Activated T-cell treated with anti-CD3 and anti-CD28 coated beads, Interleukin-2, amount 50 U/mL, for 72 hours (primary cell): ENCODE measurements around the gene NF1. TPM values are rescaled to one million over a fixed set of nuclear protein-coding genes. Genes with fewer than 3 reads are reported as not detected.
"Not testable (repeated sequence)": the region's sequence is repeated elsewhere in the genome, so short reads cannot be mapped to it uniquely, and the experiment has no call there.

Experiments used
- ATAC-seq, 2 donors: fragments of 150-1000 bp; cut with Tn5 transposase; replicated peaks in 1 of 2; 2 replicates each; pipeline ENCODE4 v1.10.0; 2021; ENCODE audit warnings: moderate library complexity in 2 of 2, mild to moderate bottlenecking in 1 of 2
- DNase-seq, 2 donors: peaks; one replicate each; pipeline ENCODE4 v3.0.0; 2021 to 2022; ENCODE audit warnings: mixed read lengths in 1 of 2
- H3K27ac Mint-ChIP-seq: one replicate; pipeline ENCODE4 v1.8.0; 2022; ENCODE audit warnings: mild to moderate bottlenecking, moderate library complexity, mixed read lengths
- H3K27me3 Mint-ChIP-seq: one replicate; pipeline ENCODE4 v1.8.0; 2022; ENCODE audit warnings: low read depth, mixed read lengths
- H3K36me3 Mint-ChIP-seq, 2 donors: one replicate each; pipeline ENCODE4 v1.8.0; 2022; ENCODE audit warnings: mixed read lengths in 2 of 2, mild to moderate bottlenecking in 1 of 2; ENCODE audit not compliant: insufficient read depth in 2 of 2
- H3K4me1 Mint-ChIP-seq: one replicate; pipeline ENCODE4 v1.8.0; 2022; ENCODE audit warnings: low read depth, mixed read lengths
- H3K4me3 Mint-ChIP-seq, 2 donors: one replicate each; pipeline ENCODE4 v1.8.0; 2022; ENCODE audit warnings: mild to moderate bottlenecking in 2 of 2, mixed read lengths in 2 of 2, moderate library complexity in 2 of 2
- H3K9me3 Mint-ChIP-seq, 2 donors: one replicate each; pipeline ENCODE4 v1.8.0; 2022; ENCODE audit warnings: mixed read lengths in 2 of 2
- total RNA-seq, 2 donors: library from RNA; stranded (reverse); gene quantifications; one replicate each; pipeline ENCODE4 v1.2.3, GENCODE V29; 2022

The NF1 gene
- total RNA-seq, 2 donors from 2014 or later: 26.4 to 26.9 TPM

DNA sequence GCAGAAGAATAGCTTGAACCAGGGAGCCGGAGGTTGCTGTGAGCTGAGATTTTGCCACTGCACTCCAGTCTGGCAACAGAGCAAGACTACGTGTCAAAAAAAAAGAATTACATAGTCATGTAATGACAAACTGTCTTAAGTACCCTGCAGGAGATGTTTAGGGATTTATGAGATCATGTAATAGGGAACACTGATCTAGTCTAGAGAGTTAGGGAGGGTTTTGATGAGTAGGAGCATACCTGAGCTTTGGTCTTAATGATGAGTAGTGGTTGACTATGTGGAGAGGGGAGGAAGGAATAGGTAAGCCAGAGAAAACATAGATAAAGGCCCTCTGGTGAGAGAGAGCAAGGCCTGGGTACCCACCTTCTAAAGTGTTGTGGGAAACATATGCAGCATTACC, 30.1 kb upstream of the NF1 start:
- H3K27me3 Mint-ChIP-seq: no peaks in the 10 kb centered on the region
- DNase-seq (no peak), ATAC-seq (no peak)
- no peaks in the 10 kb centered on the region for H3K4me1 Mint-ChIP-seq
- no peak overlapping the region for H3K27ac Mint-ChIP-seq
- H3K36me3 Mint-ChIP-seq: no peaks in the 10 kb centered on the region
- H3K9me3 Mint-ChIP-seq: no peaks in the 10 kb centered on the region
- no peak overlapping the region for H3K4me3 Mint-ChIP-seq

DNA sequence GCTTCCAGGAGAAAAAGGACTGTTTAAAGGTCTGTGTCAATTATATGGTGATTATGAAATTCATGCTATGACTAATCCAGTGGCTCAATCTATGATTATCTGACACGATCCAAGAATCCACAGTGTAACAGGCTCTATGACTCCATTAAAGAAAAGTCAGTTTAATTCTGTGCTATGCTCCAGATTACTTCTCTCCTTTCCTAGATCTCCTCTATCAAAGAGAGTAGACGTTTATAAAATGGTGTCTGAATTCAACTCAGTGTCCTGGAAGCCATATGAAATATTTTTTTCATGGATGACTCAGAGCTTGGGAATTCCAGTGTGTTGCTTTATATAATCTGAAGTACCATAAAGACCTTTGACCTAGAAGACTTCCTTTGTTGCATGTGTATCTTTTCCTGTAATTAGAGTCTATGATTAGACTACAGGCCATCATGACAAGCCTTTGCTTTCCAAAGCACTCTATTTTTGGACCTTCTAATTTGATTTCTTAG, 27.0 kb upstream of the NF1 start:
- no peak overlapping the region for H3K27ac Mint-ChIP-seq
- ATAC-seq: peak; percentile 58 to 72
- no peaks in the 10 kb centered on the region for H3K9me3 Mint-ChIP-seq
- no peak overlapping the region for H3K4me3 Mint-ChIP-seq
- no peak for DNase-seq
- no peaks in the 10 kb centered on the region for H3K4me1 Mint-ChIP-seq
- no peaks in the 10 kb centered on the region for H3K36me3 Mint-ChIP-seq
- H3K27me3 Mint-ChIP-seq: no peaks in the 10 kb centered on the region

DNA sequence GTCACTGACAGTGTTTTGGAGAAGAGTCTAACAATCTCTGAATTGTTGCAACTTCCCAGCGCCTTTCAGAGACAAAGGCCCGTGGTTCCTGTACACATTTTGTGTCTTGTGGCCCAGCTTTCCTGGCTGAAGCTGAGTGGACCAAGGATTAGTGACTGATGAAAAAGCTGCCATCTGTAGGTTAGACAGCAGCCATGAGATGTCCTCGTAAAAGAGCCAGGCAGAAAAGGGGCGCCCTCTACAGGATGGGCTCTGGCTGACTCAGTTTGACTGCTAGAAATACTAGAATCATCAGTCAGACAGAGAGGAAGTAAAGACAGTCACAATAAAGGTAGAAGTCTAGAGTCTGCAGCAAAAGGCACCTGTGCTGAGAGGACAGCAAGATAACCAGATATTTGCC, 26.5 kb upstream of the NF1 start:
- no peak overlapping the region for H3K27ac Mint-ChIP-seq
- H3K4me3 Mint-ChIP-seq: no peak overlapping the region
- peak; percentile 64 to 70 for DNase-seq
- H3K27me3 Mint-ChIP-seq: no peaks in the 10 kb centered on the region
- no peaks in the 10 kb centered on the region for H3K9me3 Mint-ChIP-seq
- no peaks in the 10 kb centered on the region for H3K4me1 Mint-ChIP-seq
- ATAC-seq: peak; percentile 75 to 84
- H3K36me3 Mint-ChIP-seq: no peaks in the 10 kb centered on the region

- no peaks in the 10 kb centered on the region for H3K9me3 Mint-ChIP-seq
- H3K36me3 Mint-ChIP-seq: no peaks in the 10 kb centered on the region
- ATAC-seq (no peak), DNase-seq (no peak)
- no peaks in the 10 kb centered on the region for H3K27me3 Mint-ChIP-seq
- no peaks in the 10 kb centered on the region for H3K4me1 Mint-ChIP-seq
- H3K4me3 Mint-ChIP-seq: no peak overlapping the region
- no peak overlapping the region for H3K27ac Mint-ChIP-seq
These were observed 22.6 kb upstream of the NF1 start for GRCh38 chr17:31072186-31072585.

GRCh38 chr17:31073411-31073810, 21.4 kb upstream of the NF1 start:
- Mint-ChIP-seq H3K9me3 (no peaks in the 10 kb centered on the region), H3K27me3 (no peaks in the 10 kb centered on the region), H3K36me3 (no peaks in the 10 kb centered on the region), H3K4me3 (no peak overlapping the region), H3K4me1 (no peaks in the 10 kb centered on the region), H3K27ac (no peak overlapping the region)
- no peak for ATAC-seq
- DNase-seq: no peak

- no peak for DNase-seq
- no peaks in the 10 kb centered on the region for H3K4me1 Mint-ChIP-seq
- no peaks in the 10 kb centered on the region for H3K36me3 Mint-ChIP-seq
- ATAC-seq: no peak
- H3K4me3 Mint-ChIP-seq: no peak overlapping the region
- no peaks in the 10 kb centered on the region for H3K9me3 Mint-ChIP-seq
- no peaks in the 10 kb centered on the region for H3K27me3 Mint-ChIP-seq
- no peak overlapping the region for H3K27ac Mint-ChIP-seq
These were observed 19.8 kb upstream of the NF1 start for GRCh38 chr17:31074772-31075555.

- Mint-ChIP-seq H3K36me3 (no peaks in the 10 kb centered on the region), H3K9me3 (no peaks in the 10 kb centered on the region)
- ATAC-seq: no peak
These were observed 16.5 kb upstream of the NF1 start for GRCh38 chr17:31078290-31078689.

GRCh38 chr17:31079731-31080130, 15.0 kb upstream of the NF1 start:
- DNase-seq (no peak), ATAC-seq (no peak)
- no peak overlapping the region for H3K27ac Mint-ChIP-seq
- H3K4me3 Mint-ChIP-seq: no peak overlapping the region
- no peaks in the 10 kb centered on the region for H3K36me3 Mint-ChIP-seq
- no peaks in the 10 kb centered on the region for H3K27me3 Mint-ChIP-seq
- H3K9me3 Mint-ChIP-seq: no peaks in the 10 kb centered on the region
- no peaks in the 10 kb centered on the region for H3K4me1 Mint-ChIP-seq

More at GRCh38 chr17:31078290-31078689, 16.5 kb upstream of the NF1 start:
- Mint-ChIP-seq H3K4me3 (no peak overlapping the region), H3K27ac (no peak overlapping the region), H3K27me3 (no peaks in the 10 kb centered on the region), H3K4me1 (no peaks in the 10 kb centered on the region)
- no peak for DNase-seq

DNA sequence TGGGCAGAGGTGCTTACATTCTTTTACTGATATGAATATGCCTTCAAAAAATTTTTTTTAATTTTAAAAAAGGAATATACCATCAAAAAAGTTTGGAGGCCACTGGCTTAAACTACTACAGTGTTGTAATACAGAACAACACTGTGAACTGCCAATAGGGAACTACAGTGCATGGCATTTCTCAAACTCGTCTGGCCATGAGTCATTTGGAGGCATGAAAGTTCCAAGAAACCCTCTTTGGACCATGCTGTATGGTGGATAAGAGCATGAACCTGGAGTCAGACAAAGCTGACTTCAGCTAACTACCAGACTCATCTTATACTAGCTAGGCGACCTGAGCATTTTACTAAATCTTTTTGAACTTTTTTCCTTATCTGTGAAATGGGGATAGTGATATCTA, 9.2 kb upstream of the NF1 start:
- H3K4me1 Mint-ChIP-seq: no peaks in the 10 kb centered on the region
- no peaks in the 10 kb centered on the region for H3K36me3 Mint-ChIP-seq
- no peak overlapping the region for H3K4me3 Mint-ChIP-seq
- no peaks in the 10 kb centered on the region for H3K27me3 Mint-ChIP-seq
- no peak overlapping the region for H3K27ac Mint-ChIP-seq
- H3K9me3 Mint-ChIP-seq: no peaks in the 10 kb centered on the region
- no peak for ATAC-seq
- DNase-seq: no peak

- H3K9me3 Mint-ChIP-seq: no peaks in the 10 kb centered on the region
- no peak for DNase-seq
- H3K36me3 Mint-ChIP-seq: no peaks in the 10 kb centered on the region
- no peaks in the 10 kb centered on the region for H3K27me3 Mint-ChIP-seq
- no peaks in the 10 kb centered on the region for H3K4me1 Mint-ChIP-seq
- H3K4me3 Mint-ChIP-seq: no peak overlapping the region
- ATAC-seq: no peak
- H3K27ac Mint-ChIP-seq: no peak overlapping the region
These were observed 5.3 kb upstream of the NF1 start for GRCh38 chr17:31089471-31089870.

- not testable (repeated sequence) for DNase-seq, H3K27ac Mint-ChIP-seq, H3K9me3 Mint-ChIP-seq, H3K27me3 Mint-ChIP-seq, H3K4me1 Mint-ChIP-seq, H3K36me3 Mint-ChIP-seq, H3K4me3 Mint-ChIP-seq, ATAC-seq
These were observed 4.1 kb upstream of the NF1 start for GRCh38 chr17:31090650-31091049.

DNA sequence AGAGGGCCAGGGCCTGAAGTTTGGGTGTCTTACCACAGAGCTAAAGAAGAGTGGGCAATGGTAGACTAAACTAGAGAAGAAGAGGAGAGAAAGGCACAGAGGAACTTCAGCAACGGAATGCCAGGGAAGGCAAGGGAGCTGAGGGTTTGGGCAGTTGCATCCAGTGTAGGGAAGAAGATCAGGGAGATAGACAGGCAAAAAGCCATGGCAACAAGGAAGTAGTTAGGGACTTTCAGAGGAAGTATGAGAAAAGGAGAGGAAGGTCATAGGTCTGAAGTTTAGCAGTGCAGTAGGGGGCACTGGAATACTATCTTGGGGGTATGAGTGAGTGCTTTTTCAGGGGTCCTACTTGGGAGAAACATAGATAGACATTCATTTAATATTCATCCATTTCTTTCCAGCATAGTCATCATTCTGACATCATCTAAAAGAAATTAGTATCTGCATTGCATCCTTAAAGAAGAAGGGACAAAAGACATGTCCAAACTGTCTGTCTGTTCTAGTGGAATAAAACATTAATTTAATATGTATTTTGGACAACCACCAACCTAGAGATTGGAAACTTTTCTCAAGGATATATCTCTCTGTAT, 2.2 kb upstream of the NF1 start:
- H3K9me3 Mint-ChIP-seq: no peaks in the 10 kb centered on the region
- H3K4me3 Mint-ChIP-seq: no peak overlapping the region
- no peaks in the 10 kb centered on the region for H3K36me3 Mint-ChIP-seq
- ATAC-seq (no peak), DNase-seq (no peak)
- H3K27me3 Mint-ChIP-seq: no peaks in the 10 kb centered on the region
- H3K27ac Mint-ChIP-seq: no peak overlapping the region
- H3K4me1 Mint-ChIP-seq: peaks cover 12% of the 10 kb centered on the region

- ATAC-seq (no peak), DNase-seq (no peak)
- no peak overlapping the region for H3K27ac Mint-ChIP-seq
- no peaks in the 10 kb centered on the region for H3K27me3 Mint-ChIP-seq
- peak overlapping the region; percentile 91 to 98 for H3K4me3 Mint-ChIP-seq
- peaks cover 12% of the 10 kb centered on the region for H3K4me1 Mint-ChIP-seq
- no peaks in the 10 kb centered on the region for H3K9me3 Mint-ChIP-seq
- H3K36me3 Mint-ChIP-seq: no peaks in the 10 kb centered on the region
These were observed 744 bp upstream of the NF1 start for GRCh38 chr17:31093866-31094599.
